HepG2 (cell line): ENCODE data around the gene ZMYND19. TPM values are rescaled to one million over a fixed set of nuclear protein-coding genes. Genes with fewer than 3 reads are reported as not detected.
A peak's percentile ranks its signal among the peaks of the same experiment; 100 is the strongest.

Experiments
- ATAC-seq: fragments of 200-7000 bp; cut with Tn5 transposase; 3 replicates; pipeline ENCODE4 v1.9.1; 2020; ENCODE audit warnings: mild to moderate bottlenecking, moderate library complexity
- BruUV-seq: library from RNA; stranded (reverse); fragments of 400-500 nt; replicated peaks from 2 replicates; lab custom pipeline; 2021; lab: Mats Ljungman, UMichigan
- CTCF ChIA-PET: fragments of 300-600 bp; formaldehyde crosslinking; extraction: SDS; loops from one replicate; lab custom pipeline; 2021; ENCODE audit warnings: low total read pairs, inconsistent platforms, low intra/inter-chr PET ratio; lab: Yijun Ruan, JAX
- POLR2A ChIA-PET: fragments of 350-600 bp; sonication (Branson Sonifier 250); formaldehyde crosslinking; loops from one replicate; lab custom pipeline; 2020; ENCODE audit warnings: antibody characterized with exemption, inconsistent platforms; lab: Yijun Ruan, JAX
- DNase-seq: peaks from one replicate; pipeline ENCODE4 v3.0.0-alpha.2; 2015; ENCODE audit warnings: low spot score
- FAIRE-seq: peaks from 3 replicates; lab custom pipeline; 2011; peaks lifted over from hg19 to GRCh38; lab: Jason Lieb, UNC
- H2AFZ ChIP-seq: one replicate; pipeline ENCODE4 v1.6.1; 2011; ENCODE audit warnings: low read length, inconsistent platforms
- H3K27ac ChIP-seq: fragments of 300-600 bp; 3 replicates; pipeline ENCODE4 v1.8.0; 2011; ENCODE audit warnings: mixed run types, mild to moderate bottlenecking, mixed read lengths, low read length, inconsistent platforms; ENCODE audit not compliant: insufficient read depth; ENCODE audit errors: extremely low read length
- H3K27me3 ChIP-seq, 2 experiments: fragments of 200-600 bp in 1 of 2; 2 replicates in 1 of 2; 3 replicates in 1 of 2; pipeline versions ENCODE4 v1.6.0 to v1.8.0; 2011; ENCODE audit warnings: low read length in 2 of 2, mild to moderate bottlenecking in 2 of 2, moderate library complexity in 2 of 2, inconsistent platforms in 1 of 2; ENCODE audit not compliant: insufficient read depth in 2 of 2, control insufficient read depth in 1 of 2
- H3K36me3 ChIP-seq, 2 experiments: fragments of 200-600 bp in 1 of 2; replicated peaks in 1 of 2; 2 replicates in 1 of 2; 3 replicates in 1 of 2; pipeline versions ENCODE4 v1.5.1 to v1.8.0; 2011; ENCODE audit warnings: low read length in 2 of 2, inconsistent platforms in 1 of 2; ENCODE audit not compliant: insufficient read depth in 2 of 2, control insufficient read depth in 1 of 2
- H3K4me1 ChIP-seq: 2 replicates; pipeline ENCODE4 v1.5.1; 2012; ENCODE audit warnings: low read length, inconsistent platforms; ENCODE audit not compliant: insufficient read depth
- H3K4me2 ChIP-seq: 2 replicates; pipeline ENCODE4 v1.6.0; 2011; ENCODE audit warnings: low read depth, low read length, inconsistent platforms
- H3K4me3 ChIP-seq, 3 experiments: fragments of 200-600 bp in 1 of 3; sonication (generic), shearing (Covaris generic) in 1 of 3; replicated peaks in 1 of 3; 2 replicates each; pipeline ENCODE4 v1.5.1; 2011 to 2016; ENCODE audit warnings: low read length in 3 of 3, inconsistent platforms in 2 of 3, low read depth in 2 of 3, mild to moderate bottlenecking in 2 of 3, control low read depth in 1 of 3, mixed read lengths in 1 of 3; ENCODE audit not compliant: insufficient read depth in 1 of 3
- H3K79me2 ChIP-seq: one replicate; pipeline ENCODE4 v1.6.1; 2011; ENCODE audit warnings: low read length, inconsistent platforms; ENCODE audit not compliant: insufficient read depth
- H3K9ac ChIP-seq: 2 replicates; pipeline ENCODE4 v1.6.0; 2011; ENCODE audit warnings: mild to moderate bottlenecking, low read depth, low read length, inconsistent platforms; ENCODE audit not compliant: insufficient read depth
- H3K9me3 ChIP-seq: 2 replicates; pipeline ENCODE4 v1.5.1; 2012; ENCODE audit warnings: mild to moderate bottlenecking, low read length
- H4K20me1 ChIP-seq: 2 replicates; pipeline ENCODE4 v1.6.0; 2011; ENCODE audit warnings: inconsistent platforms, mild to moderate bottlenecking, low read length, moderate library complexity; ENCODE audit not compliant: insufficient read depth
- ARNT2 ChIP-seq: sonication (generic); formaldehyde crosslinking; IDR thresholded peaks from 2 replicates; pipeline ENCODE4 v1.8.0; 2022; ENCODE audit warnings: mild to moderate bottlenecking, low read depth, missing genetic modification reagents, moderate library complexity
- DNMT3B ChIP-seq: conservative IDR thresholded peaks from 2 replicates; pipeline ENCODE4 v1.6.1; 2016; ENCODE audit warnings: missing biosample characterization, control low read depth
- NONO ChIP-seq, 2 experiments: fragments of 450-650 bp in 1 of 2; sonication (generic) in 1 of 2; formaldehyde crosslinking in 1 of 2; IDR thresholded peaks in 1 of 2; conservative IDR thresholded peaks in 1 of 2; 2 replicates each; pipeline versions ENCODE4 v1.6.1 to v1.8.0; 2017 to 2022; ENCODE audit warnings: mild to moderate bottlenecking in 1 of 2, missing genetic modification reagents in 1 of 2, moderate library complexity in 1 of 2
- RARA ChIP-seq: IDR thresholded peaks from 2 replicates; pipeline ENCODE4 v1.6.1; 2016; ENCODE audit warnings: missing genetic modification reagents, missing compliant biosample characterization
- SOX5 ChIP-seq: IDR thresholded peaks from 2 replicates; pipeline ENCODE4 v1.6.1; 2016; ENCODE audit warnings: borderline replicate concordance
- TFDP1 ChIP-seq: IDR thresholded peaks from 2 replicates; pipeline ENCODE4 v1.6.1; 2016; ENCODE audit warnings: missing compliant biosample characterization, missing genetic modification reagents, borderline replicate concordance
- WIZ ChIP-seq: sonication (generic); formaldehyde crosslinking; IDR thresholded peaks from 2 replicates; pipeline ENCODE4 v1.5.1; 2020; ENCODE audit warnings: mild to moderate bottlenecking, missing genetic modification reagents
- ZFP36 ChIP-seq: fragments of 150-350 bp; IDR thresholded peaks from 2 replicates; pipeline ENCODE4 v1.6.1; 2018; ENCODE audit warnings: borderline replicate concordance, low read length, low read depth; ENCODE audit not compliant: partially characterized antibody
- ZNF44 ChIP-seq: sonication (generic); formaldehyde crosslinking; IDR thresholded peaks from 2 replicates; pipeline ENCODE4 v1.5.1; 2020; ENCODE audit warnings: mild to moderate bottlenecking, missing genetic modification reagents
- ZNF605 ChIP-seq: sonication (generic); formaldehyde crosslinking; IDR thresholded peaks from 2 replicates; pipeline ENCODE4 v1.8.0; 2022; ENCODE audit warnings: mild to moderate bottlenecking, missing genetic modification reagents
- ZNF619 ChIP-seq: sonication (generic); formaldehyde crosslinking; IDR thresholded peaks from 2 replicates; pipeline ENCODE4 v1.4.0; 2020; ENCODE audit warnings: mild to moderate bottlenecking, missing genetic modification reagents
- ZNF878 ChIP-seq: sonication (generic); formaldehyde crosslinking; IDR thresholded peaks from 2 replicates; pipeline ENCODE4 v1.8.1; 2023; ENCODE audit warnings: mild to moderate bottlenecking, missing genetic modification reagents, moderate library complexity
- WGBS: methylation state at CpG from one replicate; pipeline ENCODE4 v1.1.6; 2017; ENCODE audit warnings: low lambda C conversion rate; 5-methylcytosine and 5-hydroxymethylcytosine counted together
- in situ Hi-C: cut with HindIII; loops from 2 replicates; pipeline ENCODE4 v1.10.0; 2017; ENCODE audit warnings: low pct_unique_long_range_greater_than_20kb; ENCODE audit not compliant: extremely low pct_ligation_motif_present
- intact Hi-C: fragments of 100-400 bp; cut with micrococcal nuclease; formaldehyde crosslinking; loops from one replicate; pipeline ENCODE4 v1.10.0; 2022; ENCODE audit not compliant: unreplicated experiment
- polyA plus RNA-seq, 8 experiments: library from polyadenylated mRNA; depleted of rRNA in 3 of 8; stranded (reverse) in 7 of 8; unstranded in 1 of 8; fragments of >200 nt; fragmentation: Illumina TruSeq in 4 of 8; extraction: Trizol in 4 of 8; gene quantifications; 2 replicates each; pipeline versions ENCODE4 v1.2.1 to v1.2.3, GENCODE V29; 2011 to 2016; ENCODE audit warnings: low read depth in 4 of 8, missing spikeins in 1 of 8, mixed read lengths in 1 of 8; ENCODE audit not compliant: insufficient read depth in 1 of 8
- total RNA-seq, 5 experiments: library from RNA; depleted of rRNA; stranded (reverse); fragments of >200 nt; fragmentation: Illumina TruSeq; extraction: Trizol; gene quantifications; 2 replicates each; pipeline ENCODE4 v1.2.3, GENCODE V29; 2016; ENCODE audit warnings: low read depth in 1 of 5
- TF ChIP-seq, protein P1 (sequence below): sonication (generic); formaldehyde crosslinking; IDR thresholded peaks from 2 replicates; pipeline ENCODE4 v1.5.0; 2020; ENCODE audit warnings: mild to moderate bottlenecking, missing genetic modification reagents, borderline replicate concordance
- TF ChIP-seq, protein P2 (sequence below): sonication (generic); formaldehyde crosslinking; IDR thresholded peaks from 2 replicates; pipeline ENCODE4 v1.4.0; 2020; ENCODE audit warnings: mild to moderate bottlenecking, missing genetic modification reagents

The ZMYND19 gene
- total and polyA plus RNA-seq, 2 of the 13 experiments (the other 11 are each of a cell fraction or from before 2014, with no cell fraction given) = 21.3 to 38.7 TPM

- TF ChIP-seq DNMT3B (CRISPR knock-in tag) (no peak), ZNF619 (CRISPR knock-in tag) (0 out of 2 replicates have a peak, but pooled peaks have one; percentile 29), TFDP1 (CRISPR knock-in tag) (peak; percentile 4; the same call in 1 of the 2 replicates), NONO (IDR thresholded peaks at IDR 0.05) (no peak), NONO (CRISPR knock-in tag; conservative IDR thresholded peaks at IDR 0.05) (peak; percentile 19; the same call in 1 of the 2 replicates), WIZ (CRISPR knock-in tag) (no peak), ZNF605 (CRISPR knock-in tag) (peak; percentile 19; the same call in 1 of the 2 replicates)
These were observed 38.1 kb downstream of the ZMYND19 start (continued) for GRCh38 chr9:137552022-137552768.

- Histone ChIP-seq H3K4me2 (peak within 1 kb of the TSS; percentile 97), H3K9ac (peak within 1 kb of the TSS; percentile 87), H3K36me3 (peaks cover 8 to 20% of the 10 kb centered on the region in 2 experiments), H3K27me3 (no peaks in the 10 kb centered on the region), H3K4me3 (peak within 1 kb of the TSS; percentile 82 to 88 (median 84)), H3K9me3 (peaks cover 3% of the 10 kb centered on the region; the same call in 1 of the 2 replicates), H3K79me2 (peaks cover 2% of the 10 kb centered on the region), H2AFZ (no peak within 1 kb of the TSS), H3K4me1 (peaks cover 23% of the 10 kb centered on the region), H4K20me1 (peaks cover 4% of the 10 kb centered on the region; the same call in 1 of the 2 replicates), H3K27ac (peak within 1 kb of the TSS; percentile 91)
- BruUV-seq = no TSS peak
- intact Hi-C loops = no loop called here
- CTCF ChIA-PET = no interaction called here
- peak; percentile 84 for DNase-seq
- FAIRE-seq = no peak
- peak; percentile 84 for ATAC-seq
- in situ Hi-C loops = no loop called here
- POLR2A ChIA-PET = interaction anchor here (0.7 to 1.4 kb wide), 7 partner anchors 16 to 138 kb away, joined by 3 to 10 read pairs (median 4); partner anchors contain the start of genes ARRDC1, DPH7, EXD3 and NOXA1
- WGBS = 4% methylated on average over 15 of the region's 106 CpGs
- no peak for TF ChIP-seq ZNF44 (CRISPR knock-in tag)
- no peak for TF ChIP-seq ZNF878 (CRISPR knock-in tag)
- TF ChIP-seq, protein P1, sequence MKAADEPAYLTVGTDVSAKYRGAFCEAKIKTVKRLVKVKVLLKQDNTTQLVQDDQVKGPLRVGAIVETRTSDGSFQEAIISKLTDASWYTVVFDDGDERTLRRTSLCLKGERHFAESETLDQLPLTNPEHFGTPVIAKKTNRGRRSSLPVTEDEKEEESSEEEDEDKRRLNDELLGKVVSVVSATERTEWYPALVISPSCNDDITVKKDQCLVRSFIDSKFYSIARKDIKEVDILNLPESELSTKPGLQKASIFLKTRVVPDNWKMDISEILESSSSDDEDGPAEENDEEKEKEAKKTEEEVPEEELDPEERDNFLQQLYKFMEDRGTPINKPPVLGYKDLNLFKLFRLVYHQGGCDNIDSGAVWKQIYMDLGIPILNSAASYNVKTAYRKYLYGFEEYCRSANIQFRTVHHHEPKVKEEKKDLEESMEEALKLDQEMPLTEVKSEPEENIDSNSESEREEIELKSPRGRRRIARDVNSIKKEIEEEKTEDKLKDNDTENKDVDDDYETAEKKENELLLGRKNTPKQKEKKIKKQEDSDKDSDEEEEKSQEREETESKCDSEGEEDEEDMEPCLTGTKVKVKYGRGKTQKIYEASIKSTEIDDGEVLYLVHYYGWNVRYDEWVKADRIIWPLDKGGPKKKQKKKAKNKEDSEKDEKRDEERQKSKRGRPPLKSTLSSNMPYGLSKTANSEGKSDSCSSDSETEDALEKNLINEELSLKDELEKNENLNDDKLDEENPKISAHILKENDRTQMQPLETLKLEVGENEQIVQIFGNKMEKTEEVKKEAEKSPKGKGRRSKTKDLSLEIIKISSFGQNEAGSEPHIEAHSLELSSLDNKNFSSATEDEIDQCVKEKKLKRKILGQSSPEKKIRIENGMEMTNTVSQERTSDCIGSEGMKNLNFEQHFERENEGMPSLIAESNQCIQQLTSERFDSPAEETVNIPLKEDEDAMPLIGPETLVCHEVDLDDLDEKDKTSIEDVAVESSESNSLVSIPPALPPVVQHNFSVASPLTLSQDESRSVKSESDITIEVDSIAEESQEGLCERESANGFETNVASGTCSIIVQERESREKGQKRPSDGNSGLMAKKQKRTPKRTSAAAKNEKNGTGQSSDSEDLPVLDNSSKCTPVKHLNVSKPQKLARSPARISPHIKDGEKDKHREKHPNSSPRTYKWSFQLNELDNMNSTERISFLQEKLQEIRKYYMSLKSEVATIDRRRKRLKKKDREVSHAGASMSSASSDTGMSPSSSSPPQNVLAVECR = peak; percentile 76; the same call in 1 of the 2 replicates
- peak; percentile 39 for TF ChIP-seq RARA (CRISPR knock-in tag)
- TF ChIP-seq ARNT2 = no peak
- peak; percentile 9; the same call in 1 of the 2 replicates for TF ChIP-seq SOX5
- no peak for TF ChIP-seq ZFP36
- TF ChIP-seq, protein P2, sequence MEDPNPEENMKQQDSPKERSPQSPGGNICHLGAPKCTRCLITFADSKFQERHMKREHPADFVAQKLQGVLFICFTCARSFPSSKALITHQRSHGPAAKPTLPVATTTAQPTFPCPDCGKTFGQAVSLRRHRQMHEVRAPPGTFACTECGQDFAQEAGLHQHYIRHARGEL (CRISPR knock-in tag) = no peak
These were observed 38.9 kb downstream of the ZMYND19 start, which contains the start of gene MRPL41 for GRCh38 chr9:137551264-137552021. MRPL41 (plus strand) TSS chr9:137551879; CDS start chr9:137552082, 203 bp downstream.
